ENCODE results near the gene MDP1. TPM values are rescaled to one million over a fixed set of nuclear protein-coding genes. Genes with fewer than 3 reads are reported as not detected.

The MDP1 gene
- total and polyA plus RNA-seq, 10 of the 15 experiments (the other 5 are each of a cell fraction or from before 2014, with no cell fraction given) = 10.4 to 45.8 (median 23.5) TPM

DNA sequence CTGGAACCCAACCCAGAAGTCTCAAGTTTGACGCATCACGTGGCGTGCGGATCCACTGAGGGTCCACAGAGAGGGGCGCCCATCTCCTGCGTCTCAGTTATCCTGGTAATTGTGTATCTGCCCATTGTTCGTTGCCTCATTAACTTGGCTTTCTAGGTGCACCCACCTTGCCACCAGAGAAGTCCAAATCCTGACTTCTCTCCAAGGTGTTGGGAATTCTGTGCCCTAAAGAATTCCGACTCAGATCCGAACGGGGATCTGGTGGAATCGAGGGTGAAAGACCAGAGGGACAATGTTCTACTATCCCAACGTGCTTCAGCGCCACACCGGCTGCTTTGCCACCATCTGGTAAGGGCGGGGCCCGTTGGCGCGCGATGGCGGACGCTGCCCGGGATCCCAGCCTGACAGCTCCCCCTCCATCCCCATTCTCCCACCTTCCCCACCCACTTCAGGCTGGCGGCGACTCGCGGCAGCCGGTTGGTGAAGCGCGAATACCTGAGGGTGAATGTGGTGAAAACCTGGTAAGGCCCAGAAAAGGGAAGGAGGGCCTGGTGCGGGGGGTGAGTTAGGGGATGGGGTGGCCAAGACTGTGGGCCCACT lies 43.5 kb downstream of the MDP1 start:
- ChIA-PET POLR2A (interaction anchor here (1.9 to 2.8 kb wide), 3 partner anchors 12 to 25 kb away, joined by 7 to 11 read pairs (median 8); partner anchors contain the start of genes IPO4, IRF9 and RNF31), SMC1A (ENCODE audit: uncharacterized antibody, unreplicated experiment) (interaction anchor here (0.7 kb wide), 1 partner anchor 64 kb away, joined by 3 read pairs; no protein-coding TSS in a partner anchor), CTCF (interaction anchor here (1.1 to 2.2 kb wide), 4 partner anchors 43 to 161 kb away, joined by 3 to 6 read pairs (median 3); partner anchors contain the start of genes DHRS1, MDP1 and NOP9), RAD21 (ENCODE audit: unreplicated experiment) (interaction anchor here (1.0 kb wide), 1 partner anchor 11 kb away, joined by 4 read pairs; the partner anchor contains the start of gene IRF9)
- H2AFZ ChIP-seq (ENCODE audit: control insufficient read depth, low read depth, low read length) = no peak overlapping the region; the same call in 1 of the 2 replicates
- intact Hi-C loops (cut with micrococcal nuclease; ENCODE audit: unreplicated experiment) (no loop called here), in situ Hi-C loops (cut with MboI) (no loop called here)
- H3K79me2 ChIP-seq (ENCODE audit: control insufficient read depth, insufficient read depth, low read length) = peaks cover 6% of the 10 kb centered on the region
- DNase-seq (ENCODE audit: low read depth, low spot score) (no peak), ATAC-seq (peak; percentile 9; the same call in 1 of the 3 replicates), FAIRE-seq (no peak)
- H3K9ac ChIP-seq (ENCODE audit: control insufficient read depth, insufficient read depth, low read length) = peak overlapping the region; percentile 69
- WGBS (ENCODE audit: insufficient coverage, insufficient replicate concordance, low lambda C conversion rate, missing lambda C conversion rate) = 35% methylated on average over 28 of the region's 30 CpGs
- peak overlapping the region; percentile 68 for H3K4me2 ChIP-seq (ENCODE audit: control insufficient read depth, insufficient read depth)
- no peaks in the 10 kb centered on the region for H4K20me1 ChIP-seq (ENCODE audit: control insufficient read depth, insufficient read depth)
- H3K36me3 ChIP-seq (ENCODE audit: control insufficient read depth in 2 of 2, insufficient read depth in 2 of 2, low read length in 1 of 2) = peaks cover 2 to 11% of the 10 kb centered on the region in 2 experiments; a peak in 3 of 4 replicates
- no TSS peak for BruUV-seq (replicated peaks)
- peak overlapping the region; percentile 68 for H3K27ac ChIP-seq (ENCODE audit: control insufficient read depth, insufficient read depth)
- H3K9me3 ChIP-seq (replicated peaks; ENCODE audit: control insufficient read depth, insufficient read depth, low read length) = no peaks in the 10 kb centered on the region
- peak overlapping the region; percentile 62 for H3K4me3 ChIP-seq
- H3K27me3 ChIP-seq (replicated peaks in 1 of 2; ENCODE audit: control insufficient read depth in 2 of 2, insufficient read depth in 2 of 2, low read length in 1 of 2) = no peaks in the 10 kb centered on the region
- no peaks in the 10 kb centered on the region for H3K4me1 ChIP-seq (ENCODE audit: control insufficient read depth, insufficient read depth, low read length)
- no peak for TF ChIP-seq CHD4 (IDR thresholded peaks at IDR 0.05)
- TF ChIP-seq CTCF (IDR thresholded peaks at IDR 0.05 in 2 of 3, conservative IDR thresholded peaks at IDR 0.05 in 1 of 3; ENCODE audit: control insufficient read depth in 2 of 3, extremely low read depth in 1 of 3, insufficient read depth in 1 of 3, low read depth in 3 of 3, low read length in 3 of 3) = no peak
- TF ChIP-seq, protein P1, sequence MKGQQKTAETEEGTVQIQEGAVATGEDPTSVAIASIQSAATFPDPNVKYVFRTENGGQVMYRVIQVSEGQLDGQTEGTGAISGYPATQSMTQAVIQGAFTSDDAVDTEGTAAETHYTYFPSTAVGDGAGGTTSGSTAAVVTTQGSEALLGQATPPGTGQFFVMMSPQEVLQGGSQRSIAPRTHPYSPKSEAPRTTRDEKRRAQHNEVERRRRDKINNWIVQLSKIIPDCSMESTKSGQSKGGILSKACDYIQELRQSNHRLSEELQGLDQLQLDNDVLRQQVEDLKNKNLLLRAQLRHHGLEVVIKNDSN (IDR thresholded peaks at IDR 0.05; ENCODE audit: borderline replicate concordance, extremely low read length, insufficient read depth, low read depth, low read length) = peak; percentile 61
- TF ChIP-seq, protein P2, sequence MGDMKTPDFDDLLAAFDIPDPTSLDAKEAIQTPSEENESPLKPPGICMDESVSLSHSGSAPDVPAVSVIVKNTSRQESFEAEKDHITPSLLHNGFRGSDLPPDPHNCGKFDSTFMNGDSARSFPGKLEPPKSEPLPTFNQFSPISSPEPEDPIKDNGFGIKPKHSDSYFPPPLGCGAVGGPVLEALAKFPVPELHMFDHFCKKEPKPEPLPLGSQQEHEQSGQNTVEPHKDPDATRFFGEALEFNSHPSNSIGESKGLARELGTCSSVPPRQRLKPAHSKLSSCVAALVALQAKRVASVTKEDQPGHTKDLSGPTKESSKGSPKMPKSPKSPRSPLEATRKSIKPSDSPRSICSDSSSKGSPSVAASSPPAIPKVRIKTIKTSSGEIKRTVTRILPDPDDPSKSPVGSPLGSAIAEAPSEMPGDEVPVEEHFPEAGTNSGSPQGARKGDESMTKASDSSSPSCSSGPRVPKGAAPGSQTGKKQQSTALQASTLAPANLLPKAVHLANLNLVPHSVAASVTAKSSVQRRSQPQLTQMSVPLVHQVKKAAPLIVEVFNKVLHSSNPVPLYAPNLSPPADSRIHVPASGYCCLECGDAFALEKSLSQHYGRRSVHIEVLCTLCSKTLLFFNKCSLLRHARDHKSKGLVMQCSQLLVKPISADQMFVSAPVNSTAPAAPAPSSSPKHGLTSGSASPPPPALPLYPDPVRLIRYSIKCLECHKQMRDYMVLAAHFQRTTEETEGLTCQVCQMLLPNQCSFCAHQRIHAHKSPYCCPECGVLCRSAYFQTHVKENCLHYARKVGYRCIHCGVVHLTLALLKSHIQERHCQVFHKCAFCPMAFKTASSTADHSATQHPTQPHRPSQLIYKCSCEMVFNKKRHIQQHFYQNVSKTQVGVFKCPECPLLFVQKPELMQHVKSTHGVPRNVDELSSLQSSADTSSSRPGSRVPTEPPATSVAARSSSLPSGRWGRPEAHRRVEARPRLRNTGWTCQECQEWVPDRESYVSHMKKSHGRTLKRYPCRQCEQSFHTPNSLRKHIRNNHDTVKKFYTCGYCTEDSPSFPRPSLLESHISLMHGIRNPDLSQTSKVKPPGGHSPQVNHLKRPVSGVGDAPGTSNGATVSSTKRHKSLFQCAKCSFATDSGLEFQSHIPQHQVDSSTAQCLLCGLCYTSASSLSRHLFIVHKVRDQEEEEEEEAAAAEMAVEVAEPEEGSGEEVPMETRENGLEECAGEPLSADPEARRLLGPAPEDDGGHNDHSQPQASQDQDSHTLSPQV (IDR thresholded peaks at IDR 0.05) = no peak
- TF ChIP-seq IKZF2 (IDR thresholded peaks at IDR 0.05) = 0 out of 4 replicates have a peak, but pooled peaks of 1 of the 2 experiments have one; percentile 24

Data from GM12878 (cell line).